Esophagus (tissue), 2 donors: ENCODE measurements around the gene BMP2K. TPM values are rescaled to one million over a fixed set of nuclear protein-coding genes. Genes with fewer than 3 reads are reported as not detected.

Experiments
- H3K27ac ChIP-seq, 2 donors: one replicate each; pipeline ENCODE4 v1.5.1; 2013; ENCODE audit warnings: low read depth in 2 of 2, mild to moderate bottlenecking in 2 of 2, inconsistent platforms in 1 of 2, low read length in 1 of 2, moderate library complexity in 1 of 2
- H3K27me3 ChIP-seq, 2 donors: one replicate each; pipeline ENCODE4 v1.6.1; 2013; ENCODE audit warnings: low read length in 2 of 2, control low read depth in 1 of 2, mild to moderate bottlenecking in 1 of 2; ENCODE audit not compliant: insufficient read depth in 2 of 2, control insufficient read depth in 1 of 2
- H3K36me3 ChIP-seq, 2 donors: one replicate each; pipeline ENCODE4 v1.6.1; 2013; ENCODE audit warnings: low read length in 1 of 2; ENCODE audit not compliant: control insufficient read depth in 2 of 2, insufficient read depth in 2 of 2
- H3K4me1 ChIP-seq, 2 donors: one replicate each; pipeline ENCODE4 v1.6.1; 2013; ENCODE audit warnings: low read length in 1 of 2; ENCODE audit not compliant: control insufficient read depth in 2 of 2, insufficient read depth in 2 of 2
- H3K4me3 ChIP-seq, 2 donors: one replicate each; pipeline ENCODE4 v1.5.1; 2013; ENCODE audit warnings: low read length in 2 of 2, mild to moderate bottlenecking in 2 of 2, low read depth in 1 of 2, moderate library complexity in 1 of 2
- H3K9me3 ChIP-seq, 2 donors: one replicate each; pipeline ENCODE4 v1.6.1; 2013; ENCODE audit warnings: mild to moderate bottlenecking in 2 of 2, low read depth in 1 of 2, low read length in 1 of 2, moderate library complexity in 1 of 2; ENCODE audit not compliant: control insufficient read depth in 2 of 2, insufficient read depth in 1 of 2
- WGBS, 2 donors: extraction: QIAGEN DNeasy Blood & Tissue Kit; methylation state at CpG; one replicate each; pipeline ENCODE4 v1.1.7; 2013; 5-methylcytosine and 5-hydroxymethylcytosine counted together
- polyA plus RNA-seq, 2 donors: library from polyadenylated mRNA; stranded (reverse); fragments of 200-250 nt; gene quantifications; one replicate each; pipeline ENCODE4 v1.2.3, GENCODE V29; 2013
- donor health status: healthy with polysubstance abuse.
- donor health status: Bipolar disorder and iron deficiency.

BMP2K gene
- polyA plus RNA-seq, 2 donors, result 9.6 to 11.6 TPM

DNA sequence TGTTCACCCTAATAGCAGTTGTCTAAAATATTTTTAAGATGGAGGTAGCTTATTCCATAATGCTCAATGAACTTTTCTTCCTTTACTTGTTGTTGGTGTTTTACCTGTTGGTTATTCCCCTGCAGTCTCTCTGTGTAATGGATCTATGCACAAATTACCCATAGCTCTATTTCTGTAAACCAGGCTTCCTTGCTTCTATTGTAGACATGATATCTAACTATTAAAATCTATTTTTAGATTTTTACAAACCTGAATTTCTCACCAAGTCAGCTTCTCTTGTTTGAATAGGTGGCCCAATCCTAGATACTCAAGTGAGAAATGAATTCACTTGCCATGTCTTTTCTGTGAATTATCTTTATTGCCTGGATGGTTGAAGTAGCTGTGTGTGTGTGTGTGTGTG, 24.8 kb downstream of the BMP2K start:
- Histone ChIP-seq H3K9me3 (no peaks in the 10 kb centered on the region), H3K4me1 (no peaks in the 10 kb centered on the region), H3K36me3 (no peaks in the 10 kb centered on the region), H3K27me3 (no peaks in the 10 kb centered on the region), H3K4me3 (no peak overlapping the region), H3K27ac (no peak overlapping the region)

DNA sequence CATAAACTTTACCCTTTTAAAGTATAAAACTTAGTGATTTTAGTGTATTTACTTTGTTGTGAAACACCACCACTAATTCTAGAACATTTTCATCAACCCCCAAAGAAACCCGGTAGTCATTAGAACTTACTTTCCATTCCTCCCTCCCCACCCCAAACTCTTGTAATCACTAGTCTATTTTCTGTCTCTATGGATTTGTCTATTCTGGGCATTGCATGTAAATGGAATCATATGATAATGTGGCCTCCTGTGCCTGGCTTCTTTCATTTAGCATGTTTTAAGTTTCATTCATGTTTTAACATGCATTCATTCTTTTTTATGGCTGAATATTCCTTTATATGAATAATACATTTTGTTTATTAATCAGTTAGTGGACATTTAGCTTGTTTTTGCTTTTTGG, 27.8 kb downstream of the BMP2K start:
- H3K4me1 ChIP-seq, result no peaks in the 10 kb centered on the region
- no peak overlapping the region for H3K4me3 ChIP-seq
- no peaks in the 10 kb centered on the region for H3K9me3 ChIP-seq
- H3K27ac ChIP-seq, result no peak overlapping the region
- H3K36me3 ChIP-seq, result no peaks in the 10 kb centered on the region
- WGBS, 2 donors, result 83 to 94% methylated on average over 1 of the region's 1 CpG
- no peaks in the 10 kb centered on the region for H3K27me3 ChIP-seq

DNA sequence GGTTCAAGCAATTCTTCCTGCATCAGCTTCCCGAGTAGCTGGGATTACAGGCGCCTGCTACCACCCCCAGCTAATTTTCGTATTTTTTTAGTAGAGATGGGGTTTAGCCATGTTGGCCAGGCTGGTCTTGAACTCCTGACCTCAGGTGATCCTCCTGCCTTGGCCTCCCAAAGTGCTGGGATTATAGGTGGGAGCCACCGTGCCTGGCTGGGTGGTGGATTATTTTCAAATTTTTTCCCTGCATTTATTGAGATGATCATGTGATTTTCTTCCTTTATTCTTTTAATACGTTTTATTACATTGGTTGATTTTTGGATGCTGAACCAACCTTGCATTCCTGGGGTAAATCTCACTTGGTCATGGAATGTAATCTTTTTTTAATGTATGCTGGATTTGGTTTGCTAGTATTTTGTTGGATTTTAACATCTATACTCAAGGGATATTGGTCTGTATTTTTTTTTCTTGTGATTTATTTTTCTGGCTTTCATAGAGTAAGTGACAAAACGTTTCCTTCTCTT, 30.9 kb downstream of the BMP2K start:
- no peaks in the 10 kb centered on the region for H3K9me3 ChIP-seq
- no peak overlapping the region for H3K4me3 ChIP-seq
- H3K36me3 ChIP-seq, result no peaks in the 10 kb centered on the region
- WGBS, 2 donors, result 90 to 92% methylated on average over 6 of the region's 6 CpGs
- H3K4me1 ChIP-seq, result no peaks in the 10 kb centered on the region
- no peak overlapping the region for H3K27ac ChIP-seq
- H3K27me3 ChIP-seq, result no peaks in the 10 kb centered on the region

DNA sequence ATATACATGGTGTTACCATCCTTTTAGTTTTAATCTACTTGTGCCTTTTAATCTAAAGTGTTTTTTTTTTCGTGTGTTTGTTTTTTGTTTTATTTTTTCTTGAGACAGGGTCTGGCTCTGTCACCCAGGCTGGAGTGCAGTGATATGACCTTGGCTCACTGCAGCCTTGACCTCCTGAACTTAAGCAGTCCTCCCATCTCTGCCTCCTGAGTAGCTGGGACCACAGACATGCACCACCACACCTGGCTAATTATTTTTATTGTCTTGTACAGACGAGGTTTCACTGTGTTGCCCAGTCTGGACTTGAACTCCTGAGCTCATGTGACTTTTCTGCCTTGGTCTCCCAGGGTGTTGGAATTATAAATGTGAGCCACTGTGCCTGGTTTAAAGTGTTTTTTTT, 33.1 kb downstream of the BMP2K start:
- no peaks in the 10 kb centered on the region for H3K9me3 ChIP-seq
- H3K27me3 ChIP-seq, result no peaks in the 10 kb centered on the region
- no peak overlapping the region for H3K4me3 ChIP-seq
- H3K4me1 ChIP-seq, result no peaks in the 10 kb centered on the region
- 67 to 73% methylated on average over 2 of the region's 2 CpGs for WGBS, 2 donors
- no peak overlapping the region for H3K27ac ChIP-seq
- no peaks in the 10 kb centered on the region for H3K36me3 ChIP-seq

DNA sequence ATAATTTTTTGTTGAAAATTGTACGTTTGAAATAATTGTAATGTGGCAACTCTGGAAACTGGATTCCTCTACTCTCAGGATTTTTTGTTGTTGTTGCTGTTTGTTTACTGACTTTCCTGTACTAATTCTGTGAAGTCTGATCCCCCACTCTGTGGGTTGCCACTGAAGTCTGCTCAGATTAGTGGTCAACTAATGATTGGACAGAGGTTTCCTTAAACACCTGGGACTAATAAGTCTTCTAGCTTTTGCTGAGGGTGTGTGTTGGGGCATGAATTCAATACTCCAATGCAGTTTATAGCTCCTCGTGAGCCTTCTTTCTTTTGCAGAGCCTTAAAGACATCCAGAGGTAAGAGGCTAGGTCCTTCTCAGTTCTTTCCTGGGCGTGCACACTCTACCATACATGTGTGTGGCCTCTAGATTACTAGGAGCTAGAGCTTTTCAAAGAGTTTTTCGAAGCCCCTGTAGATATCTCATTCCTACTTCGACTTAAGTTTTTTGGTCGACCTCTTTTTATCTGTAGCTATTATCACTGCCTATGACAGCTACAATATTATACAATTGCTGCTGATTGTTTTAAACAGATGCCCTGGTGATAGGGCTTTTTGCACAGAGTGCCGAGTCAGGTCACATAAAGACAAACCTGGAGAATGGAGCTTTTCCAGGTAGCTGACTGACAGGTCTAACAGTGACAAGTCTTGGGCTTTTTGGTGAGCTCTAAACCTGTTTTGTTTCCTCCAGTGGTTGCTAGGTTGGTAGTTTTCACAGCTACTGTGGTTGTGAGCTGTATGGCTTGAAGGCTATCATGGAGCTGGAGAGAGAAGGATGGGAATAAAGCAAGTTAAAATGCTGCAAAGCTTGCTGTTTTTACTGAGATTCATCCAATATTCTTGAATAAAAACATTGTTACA, 34.0 kb downstream of the BMP2K start:
- no peaks in the 10 kb centered on the region for H3K4me1 ChIP-seq
- H3K4me3 ChIP-seq, result no peak overlapping the region
- H3K27ac ChIP-seq, result no peak overlapping the region
- no peaks in the 10 kb centered on the region for H3K36me3 ChIP-seq
- H3K27me3 ChIP-seq, result no peaks in the 10 kb centered on the region
- no peaks in the 10 kb centered on the region for H3K9me3 ChIP-seq
- WGBS, 2 donors, result 86 to 87% methylated on average over 7 of the region's 7 CpGs

DNA sequence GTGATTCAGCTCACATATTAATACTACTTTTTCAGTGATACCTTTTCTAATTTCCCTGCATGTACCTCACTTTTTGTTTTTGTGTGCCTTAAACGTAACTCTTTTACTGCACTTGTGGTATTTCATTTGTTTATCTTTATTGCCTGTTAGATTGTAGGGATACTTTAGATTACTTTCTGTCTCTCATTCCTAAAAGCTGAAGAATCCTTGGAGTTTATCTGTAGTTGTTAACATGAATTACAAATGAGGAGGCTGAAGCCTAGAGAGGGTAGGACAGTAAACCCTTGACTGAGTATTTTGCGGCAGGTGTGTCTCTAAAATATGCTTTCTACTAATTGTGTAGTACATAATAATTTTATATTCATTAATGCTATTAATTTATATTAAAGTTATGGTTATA, 34.9 kb downstream of the BMP2K start:
- no peaks in the 10 kb centered on the region for H3K36me3 ChIP-seq
- H3K27me3 ChIP-seq, result no peaks in the 10 kb centered on the region
- H3K4me1 ChIP-seq, result no peaks in the 10 kb centered on the region
- no peak overlapping the region for H3K4me3 ChIP-seq
- H3K27ac ChIP-seq, result no peak overlapping the region
- WGBS, 2 donors, result 82 to 89% methylated on average over 2 of the region's 2 CpGs
- no peaks in the 10 kb centered on the region for H3K9me3 ChIP-seq

DNA sequence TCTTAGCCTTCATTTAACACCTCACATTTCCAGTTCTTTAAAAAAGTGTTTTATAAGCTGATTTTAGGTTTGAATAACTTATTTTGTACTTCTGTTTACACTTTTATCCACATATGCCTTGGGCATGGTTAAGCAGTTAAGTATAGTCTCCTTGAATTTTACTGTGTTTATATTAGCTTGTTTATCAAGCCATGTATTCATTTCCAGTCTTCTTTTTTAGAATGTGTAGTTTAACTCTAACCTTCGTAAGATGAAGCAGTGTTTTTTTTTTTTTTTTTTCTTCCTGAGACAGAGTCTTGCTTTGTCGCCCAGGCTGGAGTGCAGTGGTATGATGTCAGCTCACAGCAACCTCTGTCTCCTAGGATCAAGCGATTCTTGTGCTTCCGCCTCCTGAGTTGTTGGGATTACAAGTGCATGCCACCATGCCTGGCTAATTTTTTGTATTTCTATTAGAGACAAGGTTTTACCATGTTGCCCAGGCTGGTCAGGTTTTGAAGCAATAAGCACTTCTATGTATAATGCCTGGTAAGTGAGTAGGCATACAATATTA, 42.5 kb downstream of the BMP2K start:
- Histone ChIP-seq H3K4me3 (no peak overlapping the region), H3K27ac (no peak overlapping the region), H3K36me3 (no peaks in the 10 kb centered on the region), H3K9me3 (no peaks in the 10 kb centered on the region), H3K27me3 (no peaks in the 10 kb centered on the region), H3K4me1 (no peaks in the 10 kb centered on the region)
- 96 to 98% methylated on average over 4 of the region's 4 CpGs for WGBS, 2 donors

DNA sequence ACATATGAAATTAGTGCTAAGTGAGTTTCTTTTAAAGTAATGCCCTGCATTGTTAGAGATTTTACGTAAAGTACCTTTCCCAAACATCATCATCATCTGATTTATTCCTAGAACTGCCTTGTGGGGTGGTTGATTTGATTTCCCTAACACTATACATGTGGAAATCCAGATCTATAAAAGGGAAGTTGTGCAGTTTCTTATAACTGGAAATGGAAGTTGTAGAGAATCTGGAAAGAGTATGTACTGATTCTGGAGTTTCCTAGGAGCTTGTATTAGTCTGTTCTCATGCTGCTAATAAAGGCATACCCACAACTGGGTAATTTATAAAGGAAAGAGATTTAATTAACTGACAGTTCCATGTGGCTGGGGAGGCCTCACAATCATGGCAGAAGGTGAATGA, 47.9 kb downstream of the BMP2K start:
- no peaks in the 10 kb centered on the region for H3K4me1 ChIP-seq
- no peak overlapping the region for H3K27ac ChIP-seq
- no peak overlapping the region for H3K4me3 ChIP-seq
- 88 to 92% methylated on average over 1 of the region's 1 CpG for WGBS, 2 donors
- no peaks in the 10 kb centered on the region for H3K27me3 ChIP-seq
- H3K36me3 ChIP-seq, result peaks cover 5 to 6% of the 10 kb centered on the region in 2 donors
- no peaks in the 10 kb centered on the region for H3K9me3 ChIP-seq

DNA sequence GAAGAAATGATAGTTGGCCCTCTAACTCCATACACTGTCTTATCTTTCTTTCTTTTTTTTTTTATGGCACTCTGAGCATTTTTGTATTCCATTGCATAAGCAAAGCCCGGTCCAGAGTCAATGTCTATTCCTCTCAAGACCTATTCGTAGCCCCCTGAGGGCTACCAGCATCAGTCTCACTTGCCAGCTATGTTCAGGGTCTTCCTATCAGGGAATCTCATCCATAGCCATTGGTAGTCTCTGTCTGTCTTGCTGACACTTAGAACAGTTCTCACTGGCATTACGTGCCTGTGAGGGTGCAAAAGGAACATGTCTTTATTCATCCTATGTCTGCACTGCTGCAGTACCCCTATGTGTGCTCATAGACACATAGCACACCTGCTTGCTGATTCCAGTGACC, 51.0 kb downstream of the BMP2K start:
- no peaks in the 10 kb centered on the region for H3K27me3 ChIP-seq
- peaks cover 5 to 6% of the 10 kb centered on the region in 2 donors for H3K36me3 ChIP-seq
- no peak overlapping the region for H3K4me3 ChIP-seq
- no peak overlapping the region for H3K27ac ChIP-seq
- 94 to 97% methylated on average over 3 of the region's 3 CpGs for WGBS, 2 donors
- no peaks in the 10 kb centered on the region for H3K9me3 ChIP-seq
- H3K4me1 ChIP-seq, result no peaks in the 10 kb centered on the region

DNA sequence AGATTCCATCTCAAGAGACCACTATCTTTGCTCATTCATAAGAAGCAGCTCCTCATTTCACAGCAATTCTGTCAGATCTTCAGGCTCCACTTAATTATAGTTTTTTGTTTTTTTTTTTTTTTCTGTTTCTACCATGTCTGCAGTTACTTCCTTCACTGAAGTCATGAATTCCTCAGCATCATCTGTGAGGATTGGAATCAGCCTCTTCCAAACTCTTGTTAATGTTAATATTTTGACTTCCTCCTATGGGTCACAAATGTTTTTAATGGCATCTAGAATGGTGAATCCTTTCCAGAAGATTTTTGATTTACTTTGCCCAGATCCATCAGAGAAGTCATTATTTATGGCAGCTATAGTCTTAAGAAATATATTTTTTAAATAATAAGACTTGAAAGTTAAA, 53.1 kb downstream of the BMP2K start:
- no peaks in the 10 kb centered on the region for H3K27me3 ChIP-seq
- peaks cover 5 to 6% of the 10 kb centered on the region in 2 donors for H3K36me3 ChIP-seq
- no peaks in the 10 kb centered on the region for H3K9me3 ChIP-seq
- no peaks in the 10 kb centered on the region for H3K4me1 ChIP-seq
- H3K27ac ChIP-seq, result no peak overlapping the region
- H3K4me3 ChIP-seq, result no peak overlapping the region
